Measurements from ENCODE around the gene ADAMTS1.
"Not testable (repeated sequence)": the region's sequence is repeated elsewhere in the genome, so short reads cannot be mapped to it uniquely, and the experiment has no call there.

The ADAMTS1 gene

GRCh38 chr21:26845066-26845758 lies at the start of gene ADAMTS1:
ADAMTS1 (minus strand) TSS chr21:26845409; CDS start chr21:26844954, 455 bp downstream.
- Mint-ChIP-seq H3K9me3 (no peaks in the 10 kb centered on the region), H3K4me3 (peak within 1 kb of the TSS; percentile 62 to 78), H3K27ac (no peak within 1 kb of the TSS), H3K27me3 (peaks cover 84% of the 10 kb centered on the region), H3K4me1 (peaks cover 50% of the 10 kb centered on the region)
- DNase-seq (peak; percentile 20 to 24), ATAC-seq (peak; percentile 56)

- Mint-ChIP-seq H3K4me1 (no peaks in the 10 kb centered on the region), H3K27me3 (peaks cover 20% of the 10 kb centered on the region), H3K4me3 (no peak overlapping the region), H3K27ac (no peak overlapping the region), H3K9me3 (peaks cover 0 to 2% of the 10 kb centered on the region in 2 donors)
- DNase-seq (no peak), ATAC-seq (no peak)
Observed at GRCh38 chr21:26892151-26892550, 46.9 kb upstream of the ADAMTS1 start.

- Mint-ChIP-seq H3K9me3 (peaks cover 0 to 5% of the 10 kb centered on the region in 2 donors), H3K4me3 (no peak overlapping the region), H3K27me3 (peaks cover 25% of the 10 kb centered on the region), H3K4me1 (no peaks in the 10 kb centered on the region), H3K27ac (no peak overlapping the region)
- ATAC-seq, result no peak
- DNase-seq, result no peak
Observed at GRCh38 chr21:26888931-26889330, 43.7 kb upstream of the ADAMTS1 start.

DNA sequence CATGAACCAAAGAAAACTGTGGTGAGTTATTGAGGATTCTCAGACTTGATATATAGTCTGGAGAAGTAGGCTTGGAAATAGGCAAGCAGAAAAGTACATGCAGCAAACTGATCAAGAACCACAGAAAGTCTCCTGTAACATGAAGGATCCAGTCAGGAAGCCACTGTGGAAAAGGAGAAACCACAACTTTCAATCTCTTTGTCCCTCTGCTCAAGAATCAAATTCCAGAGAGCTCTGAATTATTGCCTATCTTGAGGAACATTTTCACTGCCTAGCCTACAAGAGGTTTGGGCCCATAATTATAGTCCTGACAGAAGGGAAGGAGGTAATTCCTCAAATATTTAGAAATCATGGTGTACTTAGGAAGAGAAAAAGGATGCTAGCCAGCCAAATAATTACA lies 43.0 kb upstream of the ADAMTS1 start:
- no peak for DNase-seq
- no peak for ATAC-seq
- peaks cover 19% of the 10 kb centered on the region for H3K27me3 Mint-ChIP-seq
- peaks cover 0 to 5% of the 10 kb centered on the region in 2 donors for H3K9me3 Mint-ChIP-seq
- H3K4me3 Mint-ChIP-seq, result no peak overlapping the region
- H3K27ac Mint-ChIP-seq, result no peak overlapping the region
- H3K4me1 Mint-ChIP-seq, result no peaks in the 10 kb centered on the region

GRCh38 chr21:26887251-26887650 lies 42.0 kb upstream of the ADAMTS1 start:
- Mint-ChIP-seq H3K4me3 (no peak overlapping the region), H3K27ac (no peak overlapping the region), H3K4me1 (no peaks in the 10 kb centered on the region), H3K9me3 (peaks cover 0 to 5% of the 10 kb centered on the region in 2 donors), H3K27me3 (peaks cover 17% of the 10 kb centered on the region)
- DNase-seq (no peak), ATAC-seq (no peak)

- Mint-ChIP-seq H3K4me1 (no peaks in the 10 kb centered on the region), H3K4me3 (no peak overlapping the region), H3K27me3 (peaks cover 22% of the 10 kb centered on the region), H3K27ac (no peak overlapping the region), H3K9me3 (peaks cover 0 to 5% of the 10 kb centered on the region in 2 donors)
- no peak for DNase-seq
- no peak for ATAC-seq
Observed at GRCh38 chr21:26884436-26884835, 39.2 kb upstream of the ADAMTS1 start.

- H3K4me3 Mint-ChIP-seq, result no peak overlapping the region
- H3K9me3 Mint-ChIP-seq, result peaks cover 0 to 5% of the 10 kb centered on the region in 2 donors
- no peak overlapping the region for H3K27ac Mint-ChIP-seq
- no peaks in the 10 kb centered on the region for H3K4me1 Mint-ChIP-seq
- DNase-seq (no peak), ATAC-seq (no peak)
- H3K27me3 Mint-ChIP-seq, result peaks cover 22% of the 10 kb centered on the region
Observed at GRCh38 chr21:26883768-26884167, 38.6 kb upstream of the ADAMTS1 start.

- no peak overlapping the region for H3K4me3 Mint-ChIP-seq
- DNase-seq (no peak), ATAC-seq (no peak)
- no peaks in the 10 kb centered on the region for H3K9me3 Mint-ChIP-seq
- no peaks in the 10 kb centered on the region for H3K4me1 Mint-ChIP-seq
- H3K27me3 Mint-ChIP-seq, result peaks cover 7% of the 10 kb centered on the region
- H3K27ac Mint-ChIP-seq, result no peak overlapping the region
Observed at GRCh38 chr21:26881504-26882228, 36.5 kb upstream of the ADAMTS1 start.

DNA sequence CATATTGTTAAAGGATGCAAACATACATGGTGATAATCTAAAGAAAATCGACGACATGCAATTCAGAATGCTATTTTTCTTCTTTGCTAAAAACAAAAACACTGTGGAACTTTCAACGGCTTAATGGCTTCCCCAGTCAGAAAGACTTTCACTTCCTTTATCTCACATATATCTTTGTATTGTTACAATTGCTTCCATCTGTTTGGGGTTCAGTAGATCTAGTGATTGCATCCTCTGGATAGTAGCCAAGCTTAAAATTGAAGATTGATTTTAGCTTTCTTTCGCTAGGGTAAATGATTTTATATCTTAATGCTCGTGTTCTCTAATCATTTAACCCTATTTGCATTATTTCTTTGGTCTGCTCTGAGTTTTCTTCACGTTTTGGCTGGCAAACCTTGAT lies 31.8 kb upstream of the ADAMTS1 start:
- Mint-ChIP-seq H3K27me3 (peaks cover 3% of the 10 kb centered on the region), H3K4me1 (no peaks in the 10 kb centered on the region)

DNA sequence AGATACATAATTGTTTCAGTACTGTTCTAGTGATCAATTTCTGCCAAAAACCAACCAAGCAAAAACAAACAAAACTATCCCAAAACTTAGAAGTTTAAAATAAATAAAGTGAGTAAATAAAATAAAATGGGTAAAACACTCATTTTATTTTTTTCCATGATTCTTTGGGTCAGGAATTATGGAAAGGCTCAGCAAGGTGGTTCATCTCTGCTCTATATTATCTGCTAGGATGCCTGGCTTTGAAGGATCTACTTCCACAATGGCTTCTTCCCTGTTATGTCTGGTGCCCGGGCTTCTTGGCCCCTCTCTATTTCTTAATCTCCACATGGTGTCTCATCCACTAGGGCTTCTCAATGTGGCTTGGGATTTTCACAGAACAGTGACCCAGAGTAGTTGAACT lies 29.1 kb upstream of the ADAMTS1 start:
- peaks cover 7% of the 10 kb centered on the region for H3K27me3 Mint-ChIP-seq
- no peaks in the 10 kb centered on the region for H3K9me3 Mint-ChIP-seq
- H3K4me1 Mint-ChIP-seq, result no peaks in the 10 kb centered on the region
- DNase-seq, result no peak
- no peak overlapping the region for H3K27ac Mint-ChIP-seq
- H3K4me3 Mint-ChIP-seq, result no peak overlapping the region
- no peak for ATAC-seq

More for the DNA sequence above, 31.8 kb upstream of the ADAMTS1 start:
- Mint-ChIP-seq H3K27ac (no peak overlapping the region), H3K9me3 (no peaks in the 10 kb centered on the region), H3K4me3 (no peak overlapping the region)
- DNase-seq, result no peak
- ATAC-seq, result no peak

- Mint-ChIP-seq H3K27ac (no peak overlapping the region), H3K27me3 (peaks cover 15% of the 10 kb centered on the region), H3K9me3 (no peaks in the 10 kb centered on the region), H3K4me3 (no peak overlapping the region), H3K4me1 (no peaks in the 10 kb centered on the region)
- no peak for DNase-seq
- ATAC-seq, result no peak
Observed at GRCh38 chr21:26865857-26866256, 20.6 kb upstream of the ADAMTS1 start.

- H3K4me1 Mint-ChIP-seq, DNase-seq, ATAC-seq, H3K4me3 Mint-ChIP-seq, H3K27ac Mint-ChIP-seq, H3K9me3 Mint-ChIP-seq, H3K27me3 Mint-ChIP-seq: not testable (repeated sequence)
Observed at GRCh38 chr21:26856871-26857350, 11.7 kb upstream of the ADAMTS1 start.

DNA sequence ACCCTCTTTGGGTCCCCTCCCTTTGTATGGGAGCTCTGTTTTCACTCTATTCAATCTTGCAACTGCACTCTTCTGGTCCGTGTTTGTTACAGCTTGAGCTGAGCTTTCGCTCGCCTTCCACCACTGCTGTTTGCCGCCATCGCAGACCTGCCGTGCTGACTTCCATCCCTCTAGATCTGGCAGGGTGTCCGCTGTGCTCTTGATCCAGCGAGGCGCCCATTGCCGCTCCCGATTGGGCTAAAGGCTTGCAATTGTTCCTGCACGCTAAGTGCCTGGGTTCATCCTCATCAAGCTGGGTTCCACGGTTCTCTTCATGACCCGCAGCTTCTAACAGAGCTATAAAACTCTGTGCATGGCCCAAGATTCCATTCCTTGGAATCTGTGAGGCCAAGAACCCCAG lies 9.5 kb upstream of the ADAMTS1 start:
- DNase-seq, H3K27me3 Mint-ChIP-seq, ATAC-seq, H3K4me3 Mint-ChIP-seq, H3K4me1 Mint-ChIP-seq, H3K9me3 Mint-ChIP-seq: not testable (repeated sequence)
- peak overlapping the region in 1 of 2 donors; percentile 83 for H3K27ac Mint-ChIP-seq

DNA sequence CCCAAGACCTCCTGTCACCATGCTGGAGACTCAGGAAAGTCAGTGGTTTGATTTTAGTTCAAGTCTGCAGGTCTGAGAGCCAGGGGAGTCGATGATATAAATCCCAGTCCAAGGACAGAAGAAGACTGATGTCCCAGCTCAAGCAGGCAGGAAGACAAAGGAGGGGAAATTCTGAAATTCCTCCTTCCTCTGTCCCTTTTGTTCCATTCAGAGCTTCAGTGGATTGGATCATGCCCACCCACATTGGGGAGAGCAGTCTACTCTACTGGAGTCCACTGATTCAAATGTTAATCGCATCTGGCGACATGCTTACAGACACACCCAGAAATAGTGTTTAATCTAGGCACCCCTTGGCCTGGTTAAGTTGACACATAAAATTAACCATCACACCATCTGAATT lies 7.2 kb upstream of the ADAMTS1 start:
- H3K27ac Mint-ChIP-seq, result no peak overlapping the region
- H3K27me3 Mint-ChIP-seq, result peaks cover 25% of the 10 kb centered on the region
- ATAC-seq, result no peak
- no peak overlapping the region for H3K4me3 Mint-ChIP-seq
- H3K4me1 Mint-ChIP-seq, result peaks cover under 1% of the 10 kb centered on the region
- H3K9me3 Mint-ChIP-seq, result no peaks in the 10 kb centered on the region
- DNase-seq, result no peak

DNA sequence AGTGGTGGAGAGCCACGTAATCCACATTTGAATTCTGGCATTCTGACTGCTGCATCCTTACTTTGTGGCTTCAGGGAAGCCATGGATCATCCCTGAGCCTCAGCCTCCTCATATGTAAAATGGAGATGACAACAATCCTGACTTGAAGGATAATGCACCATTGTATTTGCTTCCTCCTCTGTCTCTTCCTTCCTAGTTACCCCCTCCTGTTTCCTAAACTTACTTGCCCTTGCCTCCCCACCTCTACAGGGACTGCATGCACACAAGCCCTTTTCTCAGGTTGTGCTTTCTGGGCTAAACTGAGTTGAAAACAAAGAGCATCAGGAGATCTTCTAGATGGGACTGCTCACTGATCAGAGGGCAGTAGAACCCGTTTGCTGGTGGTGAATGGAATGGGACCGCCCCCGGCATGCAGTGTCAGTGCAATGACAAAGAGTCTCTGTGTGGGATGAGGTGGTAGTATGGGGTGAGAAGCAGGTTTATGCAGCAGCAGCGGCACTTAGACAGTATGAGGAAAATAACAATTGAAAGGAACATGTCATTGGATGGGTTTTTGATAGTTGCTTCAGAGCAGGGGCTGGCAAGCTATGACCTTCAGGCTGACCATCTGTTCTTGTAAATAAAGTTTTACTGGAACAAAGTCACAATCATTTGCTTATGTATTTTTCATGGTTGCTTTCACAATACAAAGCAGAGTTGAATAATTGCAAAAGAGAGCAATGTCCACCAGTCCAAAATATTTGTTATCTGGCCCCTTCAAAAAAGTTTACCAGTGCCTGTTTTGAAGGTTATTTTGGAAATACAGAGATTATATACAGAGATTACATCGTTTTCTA lies 6.1 kb upstream of the ADAMTS1 start:
- no peak overlapping the region for H3K4me3 Mint-ChIP-seq
- peaks cover 11% of the 10 kb centered on the region for H3K4me1 Mint-ChIP-seq
- H3K27me3 Mint-ChIP-seq, result peaks cover 36% of the 10 kb centered on the region
- DNase-seq (no peak), ATAC-seq (no peak)
- H3K9me3 Mint-ChIP-seq, result no peaks in the 10 kb centered on the region
- H3K27ac Mint-ChIP-seq, result no peak overlapping the region
